K562 (cell line): ENCODE results near the gene CTCF. TPM values are rescaled to one million over a fixed set of nuclear protein-coding genes. Genes with fewer than 3 reads are reported as not detected.

Experiments used
- BRD9 ChIP-seq: fragments of 450-650 bp; IDR thresholded peaks from 2 replicates; pipeline ENCODE4 v1.6.1; 2018; ENCODE audit warnings: low read depth; ENCODE audit not compliant: partially characterized antibody
- CHD1 ChIP-seq: fragments of 200-600 bp; sonication (generic); IDR thresholded peaks from one replicate; pipeline ENCODE4 v1.6.1; 2012; ENCODE audit warnings: mild to moderate bottlenecking, moderate library complexity, low read length, inconsistent platforms
- CTCFL ChIP-seq: IDR thresholded peaks from 2 replicates; pipeline ENCODE4 v1.6.1; 2011; ENCODE audit warnings: borderline replicate concordance, low read depth, mild to moderate bottlenecking, moderate library complexity, low read length; ENCODE audit not compliant: insufficient read depth, poor library complexity, severe bottlenecking
- DDX20 ChIP-seq: fragments of 450-650 bp; IDR thresholded peaks from 2 replicates; pipeline ENCODE4 v1.6.1; 2016; ENCODE audit warnings: missing genetic modification characterization, low read depth, mild to moderate bottlenecking, missing compliant biosample characterization, moderate library complexity
- HLTF ChIP-seq: fragments of 450-650 bp; IDR thresholded peaks from 2 replicates; pipeline ENCODE4 v1.6.1; 2016
- IRF9 ChIP-seq: fragments of 450-650 bp; IDR thresholded peaks from 2 replicates; pipeline ENCODE4 v1.6.1; 2016; ENCODE audit warnings: missing biosample characterization, missing genetic modification characterization
- LEF1 ChIP-seq: fragments of 450-650 bp; IDR thresholded peaks from 2 replicates; pipeline ENCODE4 v1.6.1; 2016; ENCODE audit warnings: mild to moderate bottlenecking
- MXI1 ChIP-seq: IDR thresholded peaks from 2 replicates; pipeline ENCODE4 v1.6.1; 2011; ENCODE audit warnings: low read depth, mild to moderate bottlenecking, improper control_type of control experiment, low read length
- NRF1 ChIP-seq, 2 experiments: fragments of 450-650 bp; IDR thresholded peaks in 1 of 2; conservative IDR thresholded peaks in 1 of 2; 2 replicates each; pipeline ENCODE4 v1.6.1; 2014; ENCODE audit warnings: mild to moderate bottlenecking in 2 of 2
- RB1 ChIP-seq: fragments of 450-650 bp; IDR thresholded peaks from 2 replicates; pipeline ENCODE4 v1.6.1; 2017; ENCODE audit warnings: low read depth, mild to moderate bottlenecking
- TAF9B ChIP-seq: fragments of 450-650 bp; IDR thresholded peaks from 2 replicates; pipeline ENCODE4 v1.6.1; 2018; ENCODE audit warnings: mild to moderate bottlenecking; ENCODE audit not compliant: partially characterized antibody
- TCFL5 ChIP-seq: fragments of 250-450 bp; sonication (Bioruptor Pico); conservative IDR thresholded peaks from 2 replicates; pipeline ENCODE4 v1.6.1; 2021; ENCODE audit warnings: mild to moderate bottlenecking, moderate library complexity, matching md5 sums
- TEAD1 ChIP-seq, 2 experiments: fragments of 450-650 bp in 1 of 2; sonication (generic) in 1 of 2; formaldehyde crosslinking; IDR thresholded peaks; 2 replicates each; pipeline versions ENCODE4 v1.4.0 to v1.8.0; 2020 to 2022; ENCODE audit warnings: mild to moderate bottlenecking in 2 of 2, missing genetic modification reagents in 1 of 2
- TOE1 ChIP-seq, 2 experiments: fragments of 450-650 bp in 1 of 2; sonication (generic) in 1 of 2; formaldehyde crosslinking in 1 of 2; IDR thresholded peaks; 2 replicates each; pipeline versions ENCODE4 v1.7.1 to v1.8.0; 2016 to 2022; ENCODE audit warnings: borderline replicate concordance in 2 of 2, mild to moderate bottlenecking in 2 of 2, antibody characterized with exemption in 1 of 2, inconsistent platforms in 1 of 2, low read depth in 1 of 2, missing genetic modification reagents in 1 of 2, moderate library complexity in 1 of 2
- TRIM28 ChIP-seq: fragments of 450-650 bp; IDR thresholded peaks from 2 replicates; pipeline ENCODE4 v1.6.1; 2017
- ZBTB17 ChIP-seq: fragments of 450-650 bp; formaldehyde crosslinking; IDR thresholded peaks from 2 replicates; pipeline ENCODE4 v1.4.0; 2020; ENCODE audit warnings: mild to moderate bottlenecking
- ZBTB2 ChIP-seq: fragments of 450-650 bp; IDR thresholded peaks from 2 replicates; pipeline ENCODE4 v1.6.1; 2016; ENCODE audit warnings: antibody characterized with exemption
- ZNF12 ChIP-seq: sonication (generic); formaldehyde crosslinking; IDR thresholded peaks from 2 replicates; pipeline ENCODE4 v1.4.0; 2020; ENCODE audit warnings: mild to moderate bottlenecking, missing genetic modification reagents
- ZNF133 ChIP-seq: fragments of 250-450 bp; sonication (Bioruptor Pico); IDR thresholded peaks from 2 replicates; pipeline ENCODE4 v1.4.0; 2020; ENCODE audit warnings: mild to moderate bottlenecking
- ZNF3 ChIP-seq: fragments of 250-450 bp; sonication (Bioruptor Pico); IDR thresholded peaks from 2 replicates; pipeline ENCODE4 v1.5.0; 2021; ENCODE audit warnings: mild to moderate bottlenecking, moderate library complexity
- ZNF589 ChIP-seq: fragments of 200-800 bp; sonication (Bioruptor generic); IDR thresholded peaks from 2 replicates; pipeline ENCODE4 v1.6.1; 2016; ENCODE audit warnings: low read depth, missing genetic modification characterization, missing compliant biosample characterization
- ZSCAN32 ChIP-seq: fragments of 450-650 bp; formaldehyde crosslinking; IDR thresholded peaks from 2 replicates; pipeline ENCODE4 v1.4.0; 2020; ENCODE audit warnings: mild to moderate bottlenecking, moderate library complexity
- polyA plus RNA-seq, 8 experiments: library from polyadenylated mRNA; depleted of rRNA in 4 of 8; stranded (reverse) in 5 of 8; unstranded in 3 of 8; fragments of >200 nt; fragmentation: Nextera tagmentation in 2 of 8; fragmentation: Illumina TruSeq in 1 of 8; extraction: Ambion mirVana in 2 of 8; extraction: Trizol in 1 of 8; gene quantifications; 2 replicates each; pipeline versions ENCODE4 v1.2.1 to v1.2.3, GENCODE V29; 2011 to 2014; ENCODE audit warnings: inconsistent platforms in 1 of 8, missing spikeins in 1 of 8
- total RNA-seq, 7 experiments: library from RNA; depleted of rRNA in 6 of 7; stranded (reverse); fragments of >200 nt in 6 of 7; fragmentation: Illumina TruSeq in 2 of 7; extraction: Trizol in 2 of 7; gene quantifications; 2 replicates each; pipeline versions ENCODE4 v1.2.1 to v1.2.3, GENCODE V29; 2011 to 2021; ENCODE audit warnings: low replicate concordance in 1 of 7

The CTCF gene
- total and polyA plus RNA-seq, 9 of the 15 experiments (the other 6 are each of a cell fraction or from before 2014, with no cell fraction given) = 7.8 to 49.2 (median 33.9) TPM

DNA sequence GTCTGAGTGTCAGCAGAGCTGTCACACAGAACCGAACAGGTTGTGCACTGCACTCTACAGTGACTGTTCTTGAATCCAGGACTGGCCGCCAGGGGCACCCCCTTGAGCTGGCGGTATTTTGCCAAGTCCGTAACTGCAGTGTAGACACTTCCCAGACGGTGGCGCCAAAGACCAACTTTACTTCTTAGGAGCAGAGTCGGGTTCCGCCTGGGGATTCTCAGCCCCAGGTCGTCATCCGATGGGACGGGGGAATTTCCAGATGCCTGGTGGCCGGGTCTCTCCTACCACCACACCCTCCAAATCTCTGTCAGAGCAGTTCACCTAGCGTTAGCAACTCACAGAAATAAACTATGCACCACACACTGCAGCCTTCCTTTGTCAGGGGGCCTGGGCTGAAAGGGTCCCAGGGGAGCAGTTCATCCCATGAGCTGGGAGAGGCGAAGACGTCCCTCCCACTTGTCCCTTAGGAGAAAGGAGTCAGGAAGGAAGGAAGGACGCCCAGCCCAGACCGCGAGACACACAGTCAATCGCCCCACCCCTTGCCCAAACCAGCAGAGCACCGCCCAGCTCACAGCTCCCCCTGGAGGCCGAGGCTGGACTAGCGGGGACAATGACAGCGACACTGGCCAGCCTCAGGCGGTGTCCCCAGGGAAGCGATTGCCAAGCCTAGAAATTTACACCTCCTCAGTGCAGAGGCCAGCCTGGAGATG lies 41.1 kb upstream of the CTCF start (continued):
- peak; percentile 62; the same call in 1 of the 2 replicates for TF ChIP-seq TRIM28
- no peak for TF ChIP-seq ZNF3 (CRISPR knock-in tag)
- TF ChIP-seq CHD1 = peak; percentile 57
- no peak; the same call in 1 of the 2 replicates for TF ChIP-seq ZNF589
- no peak for TF ChIP-seq TAF9B
- no peak for TF ChIP-seq DDX20 (tag)
- no peak for TF ChIP-seq TCFL5 (CRISPR knock-in tag)
- TF ChIP-seq CTCFL = peak; percentile 77
- TF ChIP-seq ZNF12 (CRISPR knock-in tag) = no peak
- TF ChIP-seq ZNF133 = no peak
- TF ChIP-seq MXI1 = peak; percentile 56; the same call in 1 of the 2 replicates
- TF ChIP-seq ZSCAN32 (CRISPR knock-in tag) = no peak
- TF ChIP-seq ZBTB2 = 0 out of 2 replicates have a peak, but pooled peaks have one; percentile 15
- no peak for TF ChIP-seq IRF9 (tag)
- TF ChIP-seq NRF1 (conservative IDR thresholded peaks at IDR 0.05 in 1 of 2, IDR thresholded peaks at IDR 0.05 in 1 of 2) = peak; percentile 26 to 54; a peak in 2 of 4 replicates
- TF ChIP-seq LEF1 = no peak
- peak; percentile 66 for TF ChIP-seq TOE1 (IDR thresholded peaks at IDR 0.05; ENCODE audit: borderline replicate concordance)
- TF ChIP-seq TOE1 (CRISPR knock-in tag; IDR thresholded peaks at IDR 0.05; ENCODE audit: borderline replicate concordance, low read depth) = 0 out of 2 replicates have a peak, but pooled peaks have one; percentile 23
- TF ChIP-seq ZBTB17 (CRISPR knock-in tag) = no peak
- TF ChIP-seq RB1 = peak; percentile 84
- TF ChIP-seq BRD9 = peak; percentile 95
- TF ChIP-seq HLTF = no peak
- peak; percentile 32 to 79; a peak in 1 of 4 replicates for TF ChIP-seq TEAD1 (CRISPR knock-in tag; IDR thresholded peaks at IDR 0.05)
